ENCODE results near the gene TNS1. TPM values are rescaled to one million over a fixed set of nuclear protein-coding genes. Genes with fewer than 3 reads are reported as not detected.

Gene TNS1
- total and polyA plus RNA-seq, 9 of the 15 experiments (the other 6 are each of a cell fraction or from before 2014, with no cell fraction given): 0.13 to 2.7 (median 0.77) TPM

GRCh38 chr2:217813828-217814227, 189.0 kb downstream of the TNS1 start:
- ATAC-seq: no peak
- ChIA-PET CTCF (ENCODE audit: low intra/inter-chr PET ratio) (interaction anchor here (0.6 kb wide), 1 partner anchor 199 kb away, joined by 3 read pairs; no protein-coding TSS in a partner anchor), POLR2A (no interaction called here)
- H2AFZ ChIP-seq (ENCODE audit: low read depth, low read length): no peak overlapping the region
- no TSS peak for BruUV-seq (replicated peaks)
- no peak overlapping the region for H3K4me3 ChIP-seq
- no peaks in the 10 kb centered on the region for H3K79me2 ChIP-seq (ENCODE audit: control insufficient read depth, insufficient read depth, low read length)
- no peak for DNase-seq (ENCODE audit: extremely low read depth in 1 of 4, low spot score in 3 of 4)
- no peaks in the 10 kb centered on the region for H3K9me1 ChIP-seq (ENCODE audit: control insufficient read depth, insufficient read depth, low read length)
- no peak overlapping the region for H3K4me2 ChIP-seq (ENCODE audit: insufficient read depth, low read length)
- H3K9ac ChIP-seq (ENCODE audit: insufficient read depth in 1 of 2, low read depth in 2 of 2, low read length in 2 of 2): no peak overlapping the region
- H3K9me3 ChIP-seq (replicated peaks; ENCODE audit: control insufficient read depth, insufficient read depth, low read depth, low read length): no peaks in the 10 kb centered on the region
- peaks cover 0 to 10% of the 10 kb centered on the region in 2 experiments; a peak in 2 of 5 replicates for H3K4me1 ChIP-seq (replicated peaks in 1 of 2; ENCODE audit: control insufficient read depth in 2 of 2, insufficient read depth in 2 of 2, low read length in 2 of 2)
- TF ChIP-seq FOXP1 (CRISPR knock-in tag; IDR thresholded peaks at IDR 0.05) (no peak), RBM17 (IDR thresholded peaks at IDR 0.05; ENCODE audit: borderline replicate concordance, low read depth, low read length) (no peak), SMARCA5 (IDR thresholded peaks at IDR 0.05) (no peak), NFIX (CRISPR knock-in tag; IDR thresholded peaks at IDR 0.05; ENCODE audit: low read depth) (no peak)
- no peak for FAIRE-seq
- in situ Hi-C loops (cut with MboI): no loop called here
- no peak overlapping the region for H3K27ac ChIP-seq (ENCODE audit: extremely low read depth, low read depth, low read length)
- intact Hi-C loops (cut with micrococcal nuclease): no loop called here
- H4K20me1 ChIP-seq (replicated peaks; ENCODE audit: control insufficient read depth, insufficient read depth, low read length): no peaks in the 10 kb centered on the region
- H3K36me3 ChIP-seq (ENCODE audit: control insufficient read depth, insufficient read depth, low read length): no peaks in the 10 kb centered on the region
- WGBS (ENCODE audit: insufficient coverage, low coverage, missing lambda C conversion rate): 0% methylated on average over 1 of the region's 6 CpGs
- H3K27me3 ChIP-seq (ENCODE audit: control insufficient read depth in 2 of 2, insufficient read depth in 2 of 2, low read length in 2 of 2): peaks cover 0 to 15% of the 10 kb centered on the region in 2 experiments; a peak in 3 of 5 replicates

GRCh38 chr2:217812170-217812569, 190.6 kb downstream of the TNS1 start:
- no peaks in the 10 kb centered on the region; a peak in 1 of 5 replicates for H3K4me1 ChIP-seq (replicated peaks in 1 of 2; ENCODE audit: control insufficient read depth in 2 of 2, insufficient read depth in 2 of 2, low read length in 2 of 2)
- H2AFZ ChIP-seq (ENCODE audit: low read depth, low read length): no peak overlapping the region
- POLR2A ChIA-PET: interaction anchor here (0.8 kb wide), 1 partner anchor 15 kb away, joined by 3 read pairs; no protein-coding TSS in a partner anchor
- no TSS peak for BruUV-seq (replicated peaks)
- H3K9ac ChIP-seq (ENCODE audit: insufficient read depth in 1 of 2, low read depth in 2 of 2, low read length in 2 of 2): no peak overlapping the region
- H3K36me3 ChIP-seq (ENCODE audit: control insufficient read depth, insufficient read depth, low read length): no peaks in the 10 kb centered on the region
- 4% methylated on average over 4 of the region's 6 CpGs for WGBS (ENCODE audit: insufficient coverage, low coverage, missing lambda C conversion rate)
- H3K4me3 ChIP-seq: no peak overlapping the region
- H3K9me3 ChIP-seq (replicated peaks; ENCODE audit: control insufficient read depth, insufficient read depth, low read depth, low read length): no peaks in the 10 kb centered on the region
- ATAC-seq (no peak), DNase-seq (ENCODE audit: extremely low read depth in 1 of 4, low spot score in 3 of 4) (no peak), FAIRE-seq (no peak)
- H3K9me1 ChIP-seq (ENCODE audit: control insufficient read depth, insufficient read depth, low read length): no peaks in the 10 kb centered on the region
- intact Hi-C loops (cut with micrococcal nuclease) (no loop called here), in situ Hi-C loops (cut with MboI) (no loop called here)
- H3K27me3 ChIP-seq (ENCODE audit: control insufficient read depth in 2 of 2, insufficient read depth in 2 of 2, low read length in 2 of 2): peaks cover 0 to 10% of the 10 kb centered on the region in 2 experiments; a peak in 3 of 5 replicates
- H3K79me2 ChIP-seq (ENCODE audit: control insufficient read depth, insufficient read depth, low read length): no peaks in the 10 kb centered on the region
- no peak overlapping the region for H3K27ac ChIP-seq (ENCODE audit: extremely low read depth, low read depth, low read length)
- H4K20me1 ChIP-seq (replicated peaks; ENCODE audit: control insufficient read depth, insufficient read depth, low read length): no peaks in the 10 kb centered on the region
- no peak overlapping the region for H3K4me2 ChIP-seq (ENCODE audit: insufficient read depth, low read length)
- CTCF ChIA-PET (ENCODE audit: low intra/inter-chr PET ratio): no interaction called here
- no peak for TF ChIP-seq SIRT6 (IDR thresholded peaks at IDR 0.05; ENCODE audit: low read depth, low read length)
- no peak for TF ChIP-seq CHD2 (IDR thresholded peaks at IDR 0.05; ENCODE audit: low read depth, low read length)
- TF ChIP-seq SMAD3 (CRISPR knock-in tag; conservative IDR thresholded peaks at IDR 0.05): no peak

Data from K562 (cell line).